NCI-H2227 treated with DMSO at 0.1 percent for 48 hours (cell line): ENCODE results near the gene INHBE.
A peak's percentile ranks its signal among the peaks of the same experiment; 100 is the strongest.
"Not testable (repeated sequence)": the region's sequence is repeated elsewhere in the genome, so short reads cannot be mapped to it uniquely, and the experiment has no call there.

Source experiments
- DNase-seq: peaks from one replicate; lab custom pipeline; 2025; lab: John Stamatoyannopoulos, UW

Gene INHBE

GRCh38 chr12:57441393-57441792 is 13.7 kb upstream of the INHBE start:
- DNase-seq = not testable (repeated sequence)

GRCh38 chr12:57441846-57442427 is 13.2 kb upstream of the INHBE start:
- DNase-seq = no peak

- not testable (repeated sequence) for DNase-seq
Measured at GRCh38 chr12:57444337-57444736, 10.8 kb upstream of the INHBE start.

GRCh38 chr12:57444744-57445143 is 10.4 kb upstream of the INHBE start:
- DNase-seq = no peak

GRCh38 chr12:57446292-57446960 is 8.7 kb upstream of the INHBE start:
- no peak for DNase-seq

- DNase-seq = no peak
Measured at GRCh38 chr12:57448669-57449068, 6.4 kb upstream of the INHBE start.

GRCh38 chr12:57449375-57449774 is 5.7 kb upstream of the INHBE start:
- DNase-seq = no peak

GRCh38 chr12:57450057-57450456 is 5.0 kb upstream of the INHBE start:
- DNase-seq = no peak

GRCh38 chr12:57451233-57451778 is 3.8 kb upstream of the INHBE start:
- DNase-seq = no peak

GRCh38 chr12:57452181-57452936 is 2.7 kb upstream of the INHBE start:
- DNase-seq = no peak

- peak; percentile 43 for DNase-seq
Measured at GRCh38 chr12:57452937-57453509, 2.1 kb upstream of the INHBE start.

- DNase-seq = no peak
Measured at GRCh38 chr12:57454213-57454565, 918 bp upstream of the INHBE start.

- no peak for DNase-seq
Measured at GRCh38 chr12:57455374-57456144, 452 bp downstream of the INHBE start.

- no peak for DNase-seq
Measured at GRCh38 chr12:57456145-57456700, 1.1 kb downstream of the INHBE start.

GRCh38 chr12:57456737-57457490 is 1.8 kb downstream of the INHBE start:
- no peak for DNase-seq

GRCh38 chr12:57458665-57459054 is 3.6 kb downstream of the INHBE start:
- DNase-seq = no peak

GRCh38 chr12:57459055-57459749 is 4.1 kb downstream of the INHBE start:
- DNase-seq = peak; percentile 90

GRCh38 chr12:57459750-57460467 is 4.8 kb downstream of the INHBE start, which contains the start of gene GLI1:
Gene GLI1 (plus strand): TSS chr12:57459785. CDS start chr12:57463692, 3,907 bp downstream.
- no peak for DNase-seq

GRCh38 chr12:57460468-57460784 is 5.3 kb downstream of the INHBE start:
- no peak for DNase-seq

GRCh38 chr12:57460841-57461275 is 5.8 kb downstream of the INHBE start:
- no peak for DNase-seq
